Activated CD4-positive, CD25-positive, alpha-beta regulatory T cell treated with anti-CD3 and anti-CD28 coated beads, Interleukin-2, amount 50 U/mL, for 72 hours (primary cell): ENCODE results near the gene EFNA2.
A peak's percentile ranks its signal among the peaks of the same experiment; 100 is the strongest.

Experiments
- DNase-seq: peaks from one replicate; pipeline ENCODE4 v3.0.0; 2021

Gene EFNA2

GRCh38 chr19:1260749-1261537, 24.7 kb upstream of the EFNA2 start:
- DNase-seq = peak; percentile 98

DNA sequence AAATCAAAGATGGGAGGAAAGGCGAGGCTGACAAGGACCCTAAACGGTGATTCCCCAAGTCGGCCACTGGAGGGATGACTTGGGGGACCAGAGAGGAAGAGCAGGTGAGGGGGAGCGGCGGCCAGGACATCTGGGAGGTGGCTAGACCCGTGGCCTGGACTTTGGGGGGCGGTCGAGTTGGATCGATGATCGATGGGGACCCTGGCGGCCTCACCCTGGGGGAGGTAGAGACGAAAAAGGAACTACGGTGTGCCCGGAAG, 24.2 kb upstream of the EFNA2 start:
- no peak for DNase-seq

DNA sequence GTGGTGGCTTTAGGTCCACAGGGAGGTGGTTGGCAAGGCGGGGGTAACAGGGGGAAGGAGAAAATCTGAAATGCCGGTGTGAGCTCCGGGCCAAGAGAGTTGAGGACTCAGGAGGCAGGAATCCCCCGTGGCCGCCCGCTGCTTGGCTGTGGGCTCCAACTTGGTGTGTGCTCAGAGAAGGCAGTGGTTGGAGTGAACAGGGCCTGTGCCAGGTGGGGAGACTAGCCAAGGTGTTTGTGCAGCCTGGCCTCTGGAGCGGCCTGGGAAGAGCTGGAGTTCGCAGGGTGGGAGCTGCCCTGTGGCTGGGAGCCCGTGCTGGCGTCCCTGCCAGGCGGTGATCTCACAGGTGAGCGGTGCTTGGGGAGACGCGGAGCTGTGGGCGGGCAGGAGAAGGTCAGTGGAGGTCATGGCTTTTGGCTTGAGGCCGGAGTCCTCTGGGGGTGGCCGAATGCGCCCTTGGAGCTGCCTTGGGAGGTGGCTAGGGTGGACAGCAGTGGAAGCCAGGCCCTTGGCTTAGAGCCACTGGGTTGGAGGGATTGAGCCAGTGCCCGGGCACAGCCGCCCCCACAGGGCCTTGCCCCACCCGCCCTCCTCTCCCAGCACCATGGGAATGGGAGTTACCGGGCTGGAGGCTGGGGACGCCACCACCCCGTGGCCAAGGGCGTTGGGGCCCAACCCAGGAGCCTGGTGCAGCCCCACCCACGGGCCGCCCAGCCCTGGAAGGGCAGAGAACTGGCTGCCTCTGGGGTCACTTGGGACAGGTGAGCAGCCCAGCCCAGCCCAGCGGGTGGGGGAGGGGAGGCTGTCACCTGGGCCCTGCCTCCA, 23.7 kb upstream of the EFNA2 start:
- no peak for DNase-seq

DNA sequence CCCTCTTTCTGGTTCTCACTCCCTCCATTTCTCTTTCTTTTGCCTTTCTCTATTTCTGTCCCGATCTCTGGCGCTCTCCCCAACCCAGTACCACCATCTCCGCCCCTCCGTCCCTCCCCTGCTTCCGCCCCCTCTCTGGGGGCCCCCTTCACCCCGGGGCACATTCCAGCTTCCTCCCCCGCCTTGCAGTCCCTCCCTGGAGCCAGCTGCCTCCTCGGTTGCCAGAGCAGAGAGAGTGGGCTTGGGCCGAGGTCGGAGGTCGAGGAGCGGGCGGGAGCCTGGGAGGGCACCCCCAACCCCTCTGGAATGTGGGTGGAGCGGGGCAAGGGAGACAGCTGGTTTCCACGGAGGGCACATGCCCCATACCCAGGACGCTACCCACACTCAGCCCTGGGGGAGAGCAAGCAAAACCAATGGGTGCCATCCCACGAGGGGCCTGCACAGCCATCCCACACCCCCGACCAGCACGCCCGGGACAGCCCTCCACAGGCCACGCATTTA, 23.0 kb upstream of the EFNA2 start:
- no peak for DNase-seq

DNA sequence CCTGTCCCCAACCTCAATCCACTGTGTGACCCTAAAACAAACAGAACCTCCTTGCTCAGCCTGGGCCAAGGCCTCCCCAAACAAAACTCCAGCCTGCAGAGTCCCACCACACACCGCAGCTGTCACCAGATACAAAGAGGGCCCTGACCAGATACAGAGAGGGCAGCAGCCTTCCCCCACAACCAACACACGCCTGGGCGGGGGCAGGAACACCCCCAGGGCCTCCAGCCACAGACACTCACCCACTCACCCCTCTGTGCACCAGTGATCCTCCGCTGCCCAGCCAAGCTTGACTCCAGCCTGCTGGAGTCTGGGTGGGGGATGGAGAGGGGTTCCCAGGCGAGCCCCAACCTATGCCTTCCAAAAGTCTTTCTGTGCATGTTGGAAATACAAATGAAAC, 22.5 kb upstream of the EFNA2 start:
- DNase-seq = no peak

- DNase-seq = no peak
These were observed 20.7 kb upstream of the EFNA2 start for GRCh38 chr19:1264801-1265614.

GRCh38 chr19:1265615-1266128, 20.0 kb upstream of the EFNA2 start:
- no peak for DNase-seq

GRCh38 chr19:1266129-1266915, 19.4 kb upstream of the EFNA2 start:
- DNase-seq = peak; percentile 89

GRCh38 chr19:1266916-1267476, 18.7 kb upstream of the EFNA2 start:
- peak; percentile 88 for DNase-seq

GRCh38 chr19:1267477-1268225, 18.0 kb upstream of the EFNA2 start:
- no peak for DNase-seq

DNA sequence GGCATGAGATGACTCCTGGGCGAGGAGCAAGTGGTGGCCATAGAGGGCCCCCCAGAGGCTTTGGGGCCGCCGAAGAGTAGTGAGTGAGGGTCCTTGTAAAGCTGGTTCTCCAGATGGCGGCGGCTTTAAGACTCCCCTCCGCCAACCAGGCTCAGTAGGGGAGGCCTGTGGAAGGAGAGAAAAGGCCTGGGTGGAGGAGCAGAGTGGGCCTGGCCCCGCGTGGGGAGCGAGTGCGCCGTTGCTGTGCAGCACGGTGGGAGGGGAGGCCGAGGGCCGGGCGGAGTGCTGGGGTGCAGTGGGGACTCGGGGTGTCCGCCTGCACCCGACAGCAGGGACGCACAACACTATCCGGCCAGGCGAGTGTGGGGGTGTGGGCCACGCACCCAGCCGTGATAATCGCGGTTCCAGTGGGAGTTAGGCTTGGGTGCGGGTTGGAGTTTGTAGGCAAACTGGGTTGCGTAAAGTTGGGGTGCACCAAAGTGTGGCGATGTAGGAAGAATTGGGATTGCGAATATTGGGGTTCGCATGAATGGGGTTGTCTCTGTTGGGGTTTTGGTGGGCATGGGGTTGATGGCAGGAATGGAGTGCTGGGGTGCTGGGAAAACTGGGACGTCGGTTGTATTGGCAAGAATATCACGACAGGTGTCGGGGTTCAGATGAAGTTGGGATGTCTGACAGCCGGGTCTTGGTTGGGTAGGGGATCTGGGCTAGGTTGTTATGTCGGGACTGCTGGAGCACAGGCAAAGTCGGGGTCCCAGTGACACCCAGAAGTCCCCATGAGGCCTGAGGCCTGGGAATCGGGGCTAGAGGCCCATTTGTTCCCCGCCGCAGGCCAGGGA, 17.2 kb upstream of the EFNA2 start:
- no peak for DNase-seq

DNA sequence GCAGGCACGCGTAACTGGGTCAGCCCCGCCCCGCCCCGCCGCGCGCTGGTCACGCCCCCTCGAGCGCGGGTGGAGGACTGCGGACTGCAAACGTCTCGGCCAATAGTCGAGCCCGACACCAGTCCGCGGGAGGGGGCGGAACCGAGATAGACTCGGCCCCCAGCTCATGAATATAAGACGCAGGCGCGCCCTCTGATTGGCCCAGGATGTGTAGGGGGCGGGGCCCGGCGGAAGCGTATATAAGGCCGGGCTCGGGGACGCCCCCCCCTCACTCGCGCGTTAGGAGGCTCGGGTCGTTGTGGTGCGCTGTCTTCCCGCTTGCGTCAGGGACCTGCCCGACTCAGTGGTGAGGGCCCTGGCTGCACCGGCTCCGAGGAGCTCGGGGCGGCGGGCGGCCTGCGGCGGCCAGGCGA, 16.6 kb upstream of the EFNA2 start, which contains the start of gene CIRBP:
Gene CIRBP, plus strand, starts transcription at position 268 of the 413 bp plus-strand sequence. CDS start 1,602 bp downstream, outside the sequence.
- peak; percentile 100 for DNase-seq

DNA sequence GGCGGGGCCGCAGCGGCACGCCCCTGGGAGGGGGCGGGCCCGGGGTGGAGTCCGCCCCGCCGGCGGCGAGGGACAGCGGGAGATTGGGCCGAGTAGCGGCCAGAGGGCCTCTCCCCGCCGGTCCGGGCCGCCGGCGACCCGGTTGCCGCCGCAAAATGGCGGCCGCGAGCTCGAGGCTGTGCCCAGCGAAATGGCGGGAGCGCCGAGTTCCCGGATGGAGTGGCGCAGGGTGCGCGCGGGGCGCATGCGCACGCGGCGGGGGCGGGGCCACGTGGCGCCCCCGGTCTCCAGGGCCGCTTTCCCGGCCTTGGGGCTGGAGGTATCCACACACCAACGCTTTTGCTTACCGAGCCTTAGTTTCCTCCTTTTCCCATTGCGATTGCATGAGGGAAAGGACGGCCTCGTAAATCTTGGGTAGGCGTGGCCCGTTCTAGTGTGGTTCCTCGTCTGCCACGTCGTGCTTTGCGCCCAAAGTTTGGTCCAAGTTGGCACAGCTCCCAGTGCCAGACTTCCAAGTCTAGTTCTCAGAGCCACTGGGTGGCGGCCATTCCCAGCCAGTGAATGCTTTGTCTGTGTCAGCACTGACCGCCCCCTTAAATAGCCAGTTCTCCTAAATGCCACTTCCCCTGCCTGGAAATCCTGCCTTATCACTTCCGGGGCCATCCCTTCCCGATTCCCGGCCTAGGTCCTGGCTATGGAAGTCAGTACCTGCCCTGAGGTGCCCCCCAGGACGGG, 16.0 kb upstream of the EFNA2 start:
- peak; percentile 88 for DNase-seq

GRCh38 chr19:1270213-1270853, 15.3 kb upstream of the EFNA2 start:
- DNase-seq = no peak

GRCh38 chr19:1270854-1271527, 14.7 kb upstream of the EFNA2 start:
- DNase-seq = no peak

DNA sequence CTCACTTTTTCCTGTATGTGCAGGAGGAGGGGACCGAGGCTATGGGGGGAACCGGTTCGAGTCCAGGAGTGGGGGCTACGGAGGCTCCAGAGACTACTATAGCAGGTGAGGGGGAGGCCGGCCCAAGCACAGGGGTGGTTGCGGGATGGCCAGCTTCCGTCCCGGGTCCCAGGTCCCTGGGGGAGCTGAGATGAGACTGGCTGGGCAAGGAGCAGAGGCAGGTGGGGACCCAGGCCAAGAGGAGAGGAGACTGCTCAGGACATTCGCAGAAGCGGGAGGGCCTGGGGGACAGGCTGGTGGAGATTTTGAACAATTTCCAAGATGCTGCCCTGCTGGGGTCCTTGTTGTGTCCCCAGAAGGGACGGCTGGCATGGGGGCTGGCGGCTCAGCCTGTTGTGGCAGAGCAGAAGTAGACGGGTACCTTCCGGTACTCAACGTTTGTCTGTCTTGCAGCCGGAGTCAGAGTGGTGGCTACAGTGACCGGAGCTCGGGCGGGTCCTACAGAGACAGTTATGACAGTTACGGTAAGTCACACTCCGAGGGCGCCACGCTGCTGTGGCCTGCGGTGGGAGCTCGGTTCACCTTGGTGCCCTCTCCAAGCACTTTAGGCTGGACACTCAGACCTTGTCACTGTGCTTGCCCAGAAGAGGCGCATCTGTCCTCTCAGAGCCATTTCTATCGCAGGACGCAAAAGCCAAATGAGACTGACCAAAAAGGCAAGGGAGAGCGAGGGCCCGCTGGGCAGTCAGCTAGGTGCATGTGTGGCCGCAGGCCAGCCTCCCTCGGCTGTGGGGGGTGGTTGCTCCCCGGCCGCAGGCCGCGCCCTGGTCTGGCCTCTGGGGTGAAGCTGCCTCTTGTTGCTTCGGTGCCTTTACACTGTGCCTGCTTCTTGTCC, 13.9 kb upstream of the EFNA2 start:
- no peak for DNase-seq
